ENCODE data around the gene MCTP1. TPM values are rescaled to one million over a fixed set of nuclear protein-coding genes. Genes with fewer than 3 reads are reported as not detected.

The MCTP1 gene
- total RNA-seq, 1 donor from 2014 or later = 1.7 TPM

DNA sequence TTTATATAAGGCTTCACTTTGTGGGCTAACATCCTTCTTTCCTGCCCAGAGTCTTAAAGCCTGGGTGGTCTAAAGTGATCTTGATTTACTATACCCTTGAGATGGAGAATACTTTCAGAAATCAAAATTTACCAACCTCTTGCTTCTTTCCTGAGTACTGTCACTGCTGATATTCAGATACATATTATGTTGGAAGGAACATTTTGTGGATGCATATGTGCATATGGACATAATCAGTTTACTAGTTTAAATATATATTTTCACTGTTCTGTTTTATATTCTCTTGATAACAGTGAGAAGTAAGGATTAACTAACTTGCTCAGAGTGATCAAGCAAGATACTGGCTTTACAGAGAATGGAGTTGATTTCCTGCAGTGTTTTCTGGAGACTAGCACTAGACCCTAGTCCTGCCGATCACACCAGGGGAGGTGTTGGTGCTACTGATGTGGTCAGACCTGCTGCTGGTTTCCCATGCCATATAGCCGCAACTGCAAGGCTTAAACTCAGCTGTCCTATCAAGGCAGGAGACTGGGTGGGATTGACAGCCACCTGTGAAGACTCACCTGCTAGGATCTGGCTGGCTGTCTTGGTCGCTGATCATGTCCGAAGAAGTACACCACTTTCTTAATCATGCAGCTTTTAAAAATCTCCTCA is 608.8 kb downstream of the MCTP1 start:
- H3K36me3 Mint-ChIP-seq (ENCODE audit: low read depth) = peaks cover 6% of the 10 kb centered on the region
- TF ChIP-seq, protein P1, sequence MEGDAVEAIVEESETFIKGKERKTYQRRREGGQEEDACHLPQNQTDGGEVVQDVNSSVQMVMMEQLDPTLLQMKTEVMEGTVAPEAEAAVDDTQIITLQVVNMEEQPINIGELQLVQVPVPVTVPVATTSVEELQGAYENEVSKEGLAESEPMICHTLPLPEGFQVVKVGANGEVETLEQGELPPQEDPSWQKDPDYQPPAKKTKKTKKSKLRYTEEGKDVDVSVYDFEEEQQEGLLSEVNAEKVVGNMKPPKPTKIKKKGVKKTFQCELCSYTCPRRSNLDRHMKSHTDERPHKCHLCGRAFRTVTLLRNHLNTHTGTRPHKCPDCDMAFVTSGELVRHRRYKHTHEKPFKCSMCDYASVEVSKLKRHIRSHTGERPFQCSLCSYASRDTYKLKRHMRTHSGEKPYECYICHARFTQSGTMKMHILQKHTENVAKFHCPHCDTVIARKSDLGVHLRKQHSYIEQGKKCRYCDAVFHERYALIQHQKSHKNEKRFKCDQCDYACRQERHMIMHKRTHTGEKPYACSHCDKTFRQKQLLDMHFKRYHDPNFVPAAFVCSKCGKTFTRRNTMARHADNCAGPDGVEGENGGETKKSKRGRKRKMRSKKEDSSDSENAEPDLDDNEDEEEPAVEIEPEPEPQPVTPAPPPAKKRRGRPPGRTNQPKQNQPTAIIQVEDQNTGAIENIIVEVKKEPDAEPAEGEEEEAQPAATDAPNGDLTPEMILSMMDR (conservative IDR thresholded peaks at IDR 0.05) = no peak

DNA sequence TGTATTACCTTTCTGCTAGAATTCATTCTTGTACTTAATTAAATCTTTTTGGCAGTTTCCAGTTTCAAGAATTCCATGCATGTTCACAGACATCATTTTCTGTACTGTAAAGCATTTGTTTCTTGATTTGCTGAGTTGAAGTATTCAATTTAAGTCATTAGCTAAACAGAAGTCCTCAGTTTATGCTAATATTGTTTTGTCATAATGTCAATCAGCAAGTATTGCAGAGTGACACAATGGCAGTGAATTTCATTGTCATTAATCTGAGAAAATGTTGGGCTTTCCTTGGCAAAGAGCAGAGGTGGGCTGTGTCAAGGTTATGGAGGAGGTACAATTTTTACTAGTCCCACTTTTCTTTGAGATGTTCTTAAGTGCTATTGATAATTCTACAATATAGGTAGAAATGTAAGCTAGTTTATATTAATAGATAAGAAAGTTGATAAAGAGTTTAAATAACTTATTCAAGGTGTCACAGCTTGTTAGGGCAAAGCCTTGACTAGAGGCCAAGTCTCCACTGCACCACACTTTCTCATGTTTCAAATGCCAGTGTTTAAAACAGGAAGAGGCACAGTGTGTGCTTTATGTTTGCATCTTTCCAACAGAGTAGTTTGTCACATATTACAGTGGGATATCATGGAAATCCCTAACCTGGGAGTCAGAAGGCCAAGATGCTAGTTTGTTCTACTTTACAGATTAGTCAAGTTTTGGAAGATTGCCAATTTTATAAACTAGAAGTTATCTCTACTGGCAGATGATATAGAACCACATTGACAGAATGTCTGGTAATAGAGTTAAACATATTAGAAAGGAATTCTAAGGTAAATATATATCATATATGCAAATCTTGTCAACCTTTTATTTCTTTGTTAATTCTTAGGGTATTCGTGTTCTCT is 610.2 kb downstream of the MCTP1 start:
- Mint-ChIP-seq H3K9me3 (no peaks in the 10 kb centered on the region), H3K4me3 (no peak overlapping the region), H3K36me3 (ENCODE audit: low read depth) (peaks cover 6% of the 10 kb centered on the region), H3K27ac (ENCODE audit: unreplicated experiment) (no peak overlapping the region), H3K27me3 (ENCODE audit: low read depth) (no peaks in the 10 kb centered on the region), H3K4me1 (no peaks in the 10 kb centered on the region)
- DNase-seq (ENCODE audit: low read depth, low spot score) = no peak
- TF ChIP-seq, protein P1 (conservative IDR thresholded peaks at IDR 0.05) = no peak

More for the DNA sequence above, 608.8 kb downstream of the MCTP1 start:
- no peaks in the 10 kb centered on the region for H3K4me1 Mint-ChIP-seq
- no peak overlapping the region for H3K4me3 Mint-ChIP-seq
- no peak for DNase-seq (ENCODE audit: low read depth, low spot score)
- H3K9me3 Mint-ChIP-seq = no peaks in the 10 kb centered on the region
- H3K27me3 Mint-ChIP-seq (ENCODE audit: low read depth) = no peaks in the 10 kb centered on the region
- no peak overlapping the region for H3K27ac Mint-ChIP-seq (ENCODE audit: unreplicated experiment)

DNA sequence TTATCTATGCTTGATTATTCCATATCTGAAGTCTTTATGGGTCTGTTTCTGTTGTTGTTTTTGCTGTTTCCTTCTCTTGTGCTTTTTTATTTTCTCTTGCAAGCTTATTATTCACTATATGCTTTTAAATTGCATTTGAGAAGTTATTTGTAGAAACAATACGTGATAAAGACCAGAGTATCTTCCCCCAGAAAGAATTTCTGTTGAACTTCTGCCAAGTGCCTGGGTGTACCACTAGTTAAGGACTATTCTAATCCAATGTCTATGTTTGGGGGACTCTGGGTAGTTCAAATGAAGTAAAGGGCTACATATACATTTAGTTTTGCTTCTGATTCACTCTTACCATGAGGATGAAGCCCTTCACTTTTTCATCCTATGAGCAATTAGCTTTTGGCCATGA is 612.1 kb downstream of the MCTP1 start:
- H3K27ac Mint-ChIP-seq (ENCODE audit: unreplicated experiment) = no peak overlapping the region
- H3K4me1 Mint-ChIP-seq = no peaks in the 10 kb centered on the region
- H3K36me3 Mint-ChIP-seq (ENCODE audit: low read depth) = peaks cover 7% of the 10 kb centered on the region
- H3K4me3 Mint-ChIP-seq = no peak overlapping the region
- no peak for DNase-seq (ENCODE audit: low read depth, low spot score)
- H3K9me3 Mint-ChIP-seq = no peaks in the 10 kb centered on the region
- no peaks in the 10 kb centered on the region for H3K27me3 Mint-ChIP-seq (ENCODE audit: low read depth)
- TF ChIP-seq, protein P1 (conservative IDR thresholded peaks at IDR 0.05) = no peak

DNA sequence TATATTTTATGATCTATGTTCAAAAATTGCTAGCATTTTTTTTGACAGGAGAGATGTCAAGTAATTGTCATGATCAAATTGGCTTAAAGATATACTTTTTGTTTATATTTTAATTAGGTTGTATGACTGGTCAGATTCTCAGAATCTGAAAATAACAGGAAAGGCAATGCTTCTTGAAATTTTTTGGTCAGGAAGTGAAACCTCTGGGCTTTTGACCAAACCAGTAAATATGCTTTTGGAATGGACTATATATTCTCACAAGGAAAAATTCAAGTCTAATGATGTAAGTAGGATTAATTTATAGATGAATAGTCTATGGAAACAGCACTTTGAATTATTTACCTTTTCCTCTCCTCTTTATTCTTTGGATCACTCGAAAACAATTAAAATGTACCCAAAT is 614.2 kb downstream of the MCTP1 start:
- Mint-ChIP-seq H3K36me3 (ENCODE audit: low read depth) (peaks cover 7% of the 10 kb centered on the region), H3K9me3 (no peaks in the 10 kb centered on the region), H3K27me3 (ENCODE audit: low read depth) (no peaks in the 10 kb centered on the region), H3K4me3 (no peak overlapping the region), H3K27ac (ENCODE audit: unreplicated experiment) (no peak overlapping the region), H3K4me1 (no peaks in the 10 kb centered on the region)
- DNase-seq (ENCODE audit: low read depth, low spot score) = no peak
- TF ChIP-seq, protein P1 (conservative IDR thresholded peaks at IDR 0.05) = no peak

DNA sequence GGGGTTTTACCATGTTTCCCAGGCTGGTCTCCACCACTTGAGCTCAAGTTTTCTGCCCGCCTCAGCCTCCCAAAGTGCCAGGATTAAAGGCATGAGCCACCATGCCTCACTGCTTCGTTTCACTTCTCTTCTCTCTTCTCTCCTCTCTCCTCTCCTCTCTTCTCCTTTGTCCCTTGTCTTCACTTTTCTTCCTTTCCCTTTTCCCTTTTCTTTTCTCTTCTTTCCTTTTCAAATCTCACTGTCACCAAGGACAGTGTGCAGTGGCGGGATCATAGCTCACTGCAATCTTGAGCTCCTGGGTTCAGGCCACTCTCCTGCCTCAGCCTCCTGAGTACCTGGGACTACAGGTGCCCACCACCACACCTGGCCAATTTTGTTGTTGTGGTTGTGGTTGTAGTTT is 617.0 kb downstream of the MCTP1 start:
- no peak for DNase-seq (ENCODE audit: low read depth, low spot score)
- Mint-ChIP-seq H3K27ac (ENCODE audit: unreplicated experiment) (no peak overlapping the region), H3K4me1 (no peaks in the 10 kb centered on the region), H3K27me3 (ENCODE audit: low read depth) (no peaks in the 10 kb centered on the region), H3K36me3 (ENCODE audit: low read depth) (peaks cover 7% of the 10 kb centered on the region), H3K9me3 (no peaks in the 10 kb centered on the region), H3K4me3 (no peak overlapping the region)
- TF ChIP-seq, protein P1 (conservative IDR thresholded peaks at IDR 0.05) = no peak

Measured in neural crest cell (in vitro differentiated cells).